Caco-2 (cell line): Measurements from ENCODE around the gene FXN. TPM values are rescaled to one million over a fixed set of nuclear protein-coding genes. Genes with fewer than 3 reads are reported as not detected.

Source experiments
- BruUV-seq: library from RNA; stranded (reverse); fragments of 400-500 nt; replicated peaks from 2 replicates; lab custom pipeline; 2021; lab: Mats Ljungman, UMichigan
- CTCF ChIA-PET: fragments of 300-600 bp; sonication (Branson Sonifier 250); formaldehyde crosslinking; loops from one replicate; lab custom pipeline; 2022; ENCODE audit warnings: antibody characterized with exemption; lab: Charles Lee
- POLR2A ChIA-PET: fragments of 300-600 bp; sonication (Branson Sonifier 250); formaldehyde crosslinking; loops from one replicate; lab custom pipeline; 2022; ENCODE audit warnings: antibody characterized with exemption; lab: Charles Lee
- DNase-seq, 2 experiments: peaks; one replicate each; pipeline versions ENCODE4 v3.0.0 to v3.0.0-alpha.2; 2020 to 2022
- H3K27me3 ChIP-seq: replicated peaks from 2 replicates; pipeline ENCODE4 v1.6.0; 2011; ENCODE audit warnings: low read length; ENCODE audit not compliant: control insufficient read depth, insufficient read depth
- H3K36me3 ChIP-seq: 2 replicates; pipeline ENCODE4 v1.5.1; 2011; ENCODE audit warnings: low read length; ENCODE audit not compliant: control insufficient read depth, insufficient read depth
- H3K4me1 ChIP-seq: fragments of 250-450 bp; sonication (Bioruptor Pico); 2 replicates; pipeline ENCODE4 v1.5.1; 2020; ENCODE audit warnings: mild to moderate bottlenecking
- H3K4me3 ChIP-seq: 2 replicates; pipeline ENCODE4 v1.5.1; 2011; ENCODE audit warnings: low read depth, mild to moderate bottlenecking, control low read depth, low read length
- H3K9me3 ChIP-seq: fragments of 250-450 bp; sonication (Bioruptor Pico); 2 replicates; pipeline ENCODE4 v1.5.1; 2020; ENCODE audit warnings: mild to moderate bottlenecking, moderate library complexity
- H3K27ac Mint-ChIP-seq: one replicate; pipeline ENCODE4 v1.8.0; 2022; ENCODE audit warnings: mixed read lengths; ENCODE audit not compliant: unreplicated experiment
- H3K27me3 Mint-ChIP-seq: one replicate; pipeline ENCODE4 v1.8.0; 2022; ENCODE audit warnings: mixed read lengths; ENCODE audit not compliant: insufficient read depth, unreplicated experiment
- H3K36me3 Mint-ChIP-seq: one replicate; pipeline ENCODE4 v1.8.0; 2022; ENCODE audit warnings: mild to moderate bottlenecking, mixed read lengths; ENCODE audit not compliant: insufficient read depth, unreplicated experiment
- H3K4me1 Mint-ChIP-seq: one replicate; pipeline ENCODE4 v1.8.0; 2022; ENCODE audit warnings: low read depth, mixed read lengths; ENCODE audit not compliant: unreplicated experiment
- H3K4me3 Mint-ChIP-seq: one replicate; pipeline ENCODE4 v1.8.0; 2022; ENCODE audit warnings: mild to moderate bottlenecking, moderate library complexity, mixed read lengths; ENCODE audit not compliant: unreplicated experiment
- H3K9me3 Mint-ChIP-seq: one replicate; pipeline ENCODE4 v1.8.0; 2022; ENCODE audit warnings: mixed read lengths; ENCODE audit not compliant: unreplicated experiment
- intact Hi-C: fragments of 100-400 bp; cut with micrococcal nuclease; formaldehyde crosslinking; loops from one replicate; pipeline ENCODE4 v1.10.0; 2022; ENCODE audit not compliant: unreplicated experiment
- total RNA-seq: library from RNA; stranded (reverse); gene quantifications from 2 replicates; pipeline ENCODE4 v1.2.3, GENCODE V29; 2022
- TF ChIP-seq, protein P1 (sequence below), 2 experiments: fragments of 200-600 bp in 1 of 2; IDR thresholded peaks; 1 replicate in 1 of 2; 2 replicates in 1 of 2; pipeline versions ENCODE4 v1.5.1 to v1.8.0; 2011 to 2022; ENCODE audit warnings: antibody characterized with exemption in 1 of 2, control low read depth in 1 of 2, inconsistent platforms in 1 of 2, low read depth in 1 of 2, low read length in 1 of 2, mild to moderate bottlenecking in 1 of 2, moderate library complexity in 1 of 2; ENCODE audit not compliant: insufficient read depth in 1 of 2, severe bottlenecking in 1 of 2, unreplicated experiment in 1 of 2

FXN gene
- total RNA-seq, 1 experiment from 2014 or later = 8.6 TPM

DNA sequence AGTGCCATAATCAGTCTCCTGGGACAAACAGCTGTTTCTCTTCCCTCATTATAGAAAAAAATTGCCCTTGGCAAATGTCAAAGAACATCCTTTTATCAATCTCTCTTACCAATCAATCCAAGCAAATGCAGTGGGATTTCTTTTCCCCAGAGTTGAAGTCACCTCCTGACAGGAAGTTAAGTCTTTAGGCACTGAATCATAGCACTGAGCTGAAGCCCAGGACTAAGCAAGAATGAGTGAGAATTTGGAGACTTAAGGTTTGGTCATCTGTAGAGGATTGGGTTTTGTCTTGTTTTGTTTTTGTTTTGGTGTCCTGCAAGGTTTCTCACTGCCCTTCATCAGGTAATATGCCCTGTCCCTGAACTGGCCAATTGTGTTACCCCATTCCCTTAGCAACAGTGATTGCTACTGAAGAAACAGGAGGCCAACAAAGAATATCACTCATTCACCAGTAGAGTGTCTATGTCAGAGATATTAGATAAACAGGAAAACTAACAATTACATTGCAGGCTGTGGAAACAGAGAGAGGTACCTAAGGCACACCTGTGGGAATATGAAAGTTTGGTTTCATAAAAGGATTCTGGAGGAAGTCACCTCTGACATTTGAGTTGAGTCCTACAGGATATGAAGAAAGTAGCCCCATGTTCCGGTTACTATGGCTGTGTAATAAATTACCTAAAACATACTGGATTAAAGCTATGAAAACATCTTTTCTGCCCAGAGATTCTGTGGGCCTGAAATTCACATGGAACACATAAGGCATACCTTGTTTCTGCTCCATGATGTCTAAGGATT lies 4.5 kb upstream of the FXN start:
- ChIA-PET CTCF (no interaction called here), POLR2A (no interaction called here)
- Histone ChIP-seq H3K27me3 (no peaks in the 10 kb centered on the region), H3K36me3 (no peaks in the 10 kb centered on the region), H3K4me1 (no peaks in the 10 kb centered on the region), H3K4me3 (no peak overlapping the region), H3K9me3 (no peaks in the 10 kb centered on the region)
- Mint-ChIP-seq H3K4me3 (no peak overlapping the region), H3K36me3 (no peaks in the 10 kb centered on the region), H3K27ac (no peak overlapping the region), H3K4me1 (no peaks in the 10 kb centered on the region), H3K9me3 (no peaks in the 10 kb centered on the region), H3K27me3 (no peaks in the 10 kb centered on the region)
- intact Hi-C loops = no loop called here
- no peak for DNase-seq
- no TSS peak for BruUV-seq
- TF ChIP-seq, protein P1, sequence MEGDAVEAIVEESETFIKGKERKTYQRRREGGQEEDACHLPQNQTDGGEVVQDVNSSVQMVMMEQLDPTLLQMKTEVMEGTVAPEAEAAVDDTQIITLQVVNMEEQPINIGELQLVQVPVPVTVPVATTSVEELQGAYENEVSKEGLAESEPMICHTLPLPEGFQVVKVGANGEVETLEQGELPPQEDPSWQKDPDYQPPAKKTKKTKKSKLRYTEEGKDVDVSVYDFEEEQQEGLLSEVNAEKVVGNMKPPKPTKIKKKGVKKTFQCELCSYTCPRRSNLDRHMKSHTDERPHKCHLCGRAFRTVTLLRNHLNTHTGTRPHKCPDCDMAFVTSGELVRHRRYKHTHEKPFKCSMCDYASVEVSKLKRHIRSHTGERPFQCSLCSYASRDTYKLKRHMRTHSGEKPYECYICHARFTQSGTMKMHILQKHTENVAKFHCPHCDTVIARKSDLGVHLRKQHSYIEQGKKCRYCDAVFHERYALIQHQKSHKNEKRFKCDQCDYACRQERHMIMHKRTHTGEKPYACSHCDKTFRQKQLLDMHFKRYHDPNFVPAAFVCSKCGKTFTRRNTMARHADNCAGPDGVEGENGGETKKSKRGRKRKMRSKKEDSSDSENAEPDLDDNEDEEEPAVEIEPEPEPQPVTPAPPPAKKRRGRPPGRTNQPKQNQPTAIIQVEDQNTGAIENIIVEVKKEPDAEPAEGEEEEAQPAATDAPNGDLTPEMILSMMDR (IDR thresholded peaks at IDR 0.05; ENCODE audit: insufficient read depth in 1 of 2, low read depth in 1 of 2, low read length in 1 of 2, severe bottlenecking in 1 of 2, unreplicated experiment in 1 of 2) = no peak

DNA sequence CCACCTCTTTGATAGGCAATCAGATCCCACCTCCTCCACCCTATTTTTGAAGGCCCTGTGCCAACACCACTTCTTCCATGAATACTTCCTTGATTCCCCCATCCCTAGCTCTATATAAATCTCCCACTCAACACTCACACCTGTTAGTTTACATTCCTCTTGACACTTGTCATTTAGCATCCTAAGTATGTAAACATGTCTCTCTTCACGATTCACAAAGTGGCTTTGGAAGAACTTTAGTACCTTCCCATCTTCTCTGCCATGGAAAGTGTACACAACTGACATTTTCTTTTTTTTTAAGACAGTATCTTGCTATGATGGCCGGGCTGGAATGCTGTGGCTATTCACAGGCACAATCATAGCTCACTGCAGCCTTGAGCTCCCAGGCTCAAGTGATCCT lies 1.5 kb upstream of the FXN start:
- Histone ChIP-seq H3K4me1 (no peaks in the 10 kb centered on the region), H3K36me3 (no peaks in the 10 kb centered on the region), H3K9me3 (no peaks in the 10 kb centered on the region), H3K4me3 (no peak overlapping the region), H3K27me3 (no peaks in the 10 kb centered on the region)
- BruUV-seq = no TSS peak
- TF ChIP-seq, protein P1 (IDR thresholded peaks at IDR 0.05; ENCODE audit: insufficient read depth in 1 of 2, low read depth in 1 of 2, low read length in 1 of 2, severe bottlenecking in 1 of 2, unreplicated experiment in 1 of 2) = no peak
- CTCF ChIA-PET = no interaction called here
- Mint-ChIP-seq H3K9me3 (no peaks in the 10 kb centered on the region), H3K27ac (no peak overlapping the region), H3K4me1 (no peaks in the 10 kb centered on the region), H3K27me3 (no peaks in the 10 kb centered on the region), H3K36me3 (no peaks in the 10 kb centered on the region), H3K4me3 (no peak overlapping the region)
- POLR2A ChIA-PET = no interaction called here
- DNase-seq = no peak
- intact Hi-C loops = no loop called here

DNA sequence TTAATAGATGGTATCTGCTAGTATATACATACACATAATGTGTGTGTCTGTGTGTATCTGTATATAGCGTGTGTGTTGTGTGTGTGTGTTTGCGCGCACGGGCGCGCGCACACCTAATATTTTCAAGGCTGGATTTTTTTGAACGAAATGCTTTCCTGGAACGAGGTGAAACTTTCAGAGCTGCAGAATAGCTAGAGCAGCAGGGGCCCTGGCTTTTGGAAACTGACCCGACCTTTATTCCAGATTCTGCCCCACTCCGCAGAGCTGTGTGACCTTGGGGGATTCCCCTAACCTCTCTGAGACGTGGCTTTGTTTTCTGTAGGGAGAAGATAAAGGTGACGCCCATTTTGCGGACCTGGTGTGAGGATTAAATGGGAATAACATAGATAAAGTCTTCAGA lies 757 bp downstream of the FXN start:
- no peaks in the 10 kb centered on the region for H3K36me3 Mint-ChIP-seq
- Histone ChIP-seq H3K9me3 (no peaks in the 10 kb centered on the region), H3K4me3 (peak overlapping the region; percentile 55), H3K27me3 (no peaks in the 10 kb centered on the region), H3K36me3 (no peaks in the 10 kb centered on the region), H3K4me1 (no peaks in the 10 kb centered on the region)
- H3K27ac Mint-ChIP-seq = peak overlapping the region; percentile 82
- ChIA-PET POLR2A (no interaction called here), CTCF (no interaction called here)
- BruUV-seq = TSS peak; percentile 68
- peak overlapping the region; percentile 79 for H3K4me3 Mint-ChIP-seq
- no peak for DNase-seq
- intact Hi-C loops = no loop called here
- H3K4me1 Mint-ChIP-seq = no peaks in the 10 kb centered on the region
- no peaks in the 10 kb centered on the region for H3K9me3 Mint-ChIP-seq
- TF ChIP-seq, protein P1 (IDR thresholded peaks at IDR 0.05; ENCODE audit: insufficient read depth in 1 of 2, low read depth in 1 of 2, low read length in 1 of 2, severe bottlenecking in 1 of 2, unreplicated experiment in 1 of 2) = no peak
- no peaks in the 10 kb centered on the region for H3K27me3 Mint-ChIP-seq
